ENCODE measurements around the gene CFP.

Gene CFP

GRCh38 chrX:47649271-47649670 lies 19.5 kb upstream of the CFP start:
- no peak for TF ChIP-seq CTCF (conservative IDR thresholded peaks at IDR 0.05; ENCODE audit: low read depth, low read length)
- Histone ChIP-seq H3K79me2 (ENCODE audit: insufficient read depth, low read depth) (peaks cover 16% of the 10 kb centered on the region), H3K4me3 (IDR thresholded peaks at IDR 0.05; ENCODE audit: insufficient read depth, low read depth, low read length) (no peak overlapping the region), H3K27me3 (ENCODE audit: insufficient read depth, low read depth) (no peaks in the 10 kb centered on the region), H2AFZ (ENCODE audit: low read depth) (no peak overlapping the region), H4K20me1 (ENCODE audit: insufficient read depth) (no peaks in the 10 kb centered on the region), H3K4me1 (ENCODE audit: low read depth, poor library complexity, severe bottlenecking) (peaks cover 21% of the 10 kb centered on the region), H3K27ac (no peak overlapping the region), H3K4me2 (peak overlapping the region; percentile 45; the same call in 1 of the 2 replicates), H3K36me3 (ENCODE audit: insufficient read depth) (no peaks in the 10 kb centered on the region), H3K9ac (no peak overlapping the region)

GRCh38 chrX:47648376-47648775 lies 18.6 kb upstream of the CFP start:
- H3K79me2 ChIP-seq (ENCODE audit: insufficient read depth, low read depth), result peaks cover 20% of the 10 kb centered on the region
- H4K20me1 ChIP-seq (ENCODE audit: insufficient read depth), result no peaks in the 10 kb centered on the region
- H3K4me3 ChIP-seq (IDR thresholded peaks at IDR 0.05; ENCODE audit: insufficient read depth, low read depth, low read length), result no peak overlapping the region
- H3K27me3 ChIP-seq (ENCODE audit: insufficient read depth, low read depth), result no peaks in the 10 kb centered on the region
- H3K4me1 ChIP-seq (ENCODE audit: low read depth, poor library complexity, severe bottlenecking), result peaks cover 21% of the 10 kb centered on the region
- no peak overlapping the region for H3K27ac ChIP-seq
- TF ChIP-seq CTCF (conservative IDR thresholded peaks at IDR 0.05; ENCODE audit: low read depth, low read length), result no peak
- no peaks in the 10 kb centered on the region for H3K36me3 ChIP-seq (ENCODE audit: insufficient read depth)
- H3K4me2 ChIP-seq, result no peak overlapping the region
- H3K9ac ChIP-seq, result no peak overlapping the region
- no peak overlapping the region for H2AFZ ChIP-seq (ENCODE audit: low read depth)

GRCh38 chrX:47646636-47647035 lies 16.9 kb upstream of the CFP start:
- Histone ChIP-seq H3K79me2 (ENCODE audit: insufficient read depth, low read depth) (peaks cover 20% of the 10 kb centered on the region), H3K4me1 (ENCODE audit: low read depth, poor library complexity, severe bottlenecking) (peaks cover 12% of the 10 kb centered on the region), H3K36me3 (ENCODE audit: insufficient read depth) (no peaks in the 10 kb centered on the region), H3K4me2 (no peak overlapping the region), H3K9ac (no peak overlapping the region), H3K27me3 (ENCODE audit: insufficient read depth, low read depth) (no peaks in the 10 kb centered on the region), H3K4me3 (IDR thresholded peaks at IDR 0.05; ENCODE audit: insufficient read depth, low read depth, low read length) (no peak overlapping the region), H2AFZ (ENCODE audit: low read depth) (no peak overlapping the region), H3K27ac (no peak overlapping the region), H4K20me1 (ENCODE audit: insufficient read depth) (no peaks in the 10 kb centered on the region)
- TF ChIP-seq CTCF (conservative IDR thresholded peaks at IDR 0.05; ENCODE audit: low read depth, low read length), result no peak

GRCh38 chrX:47645530-47645929 lies 15.8 kb upstream of the CFP start:
- no peak for TF ChIP-seq CTCF (conservative IDR thresholded peaks at IDR 0.05; ENCODE audit: low read depth, low read length)
- H3K27ac ChIP-seq, result no peak overlapping the region
- no peaks in the 10 kb centered on the region for H3K27me3 ChIP-seq (ENCODE audit: insufficient read depth, low read depth)
- peaks cover 20% of the 10 kb centered on the region for H3K79me2 ChIP-seq (ENCODE audit: insufficient read depth, low read depth)
- H3K4me2 ChIP-seq, result no peak overlapping the region
- H3K9ac ChIP-seq, result no peak overlapping the region
- H2AFZ ChIP-seq (ENCODE audit: low read depth), result no peak overlapping the region
- H3K36me3 ChIP-seq (ENCODE audit: insufficient read depth), result no peaks in the 10 kb centered on the region
- H4K20me1 ChIP-seq (ENCODE audit: insufficient read depth), result no peaks in the 10 kb centered on the region
- H3K4me1 ChIP-seq (ENCODE audit: low read depth, poor library complexity, severe bottlenecking), result peaks cover 11% of the 10 kb centered on the region
- H3K4me3 ChIP-seq (IDR thresholded peaks at IDR 0.05; ENCODE audit: insufficient read depth, low read depth, low read length), result no peak overlapping the region

Data from KMS-11 (cell line).